Omental fat pad (tissue), 4 donors: Measurements from ENCODE around the gene AJUBA. TPM values are rescaled to one million over a fixed set of nuclear protein-coding genes. Genes with fewer than 3 reads are reported as not detected.
A peak's percentile ranks its signal among the peaks of the same experiment; 100 is the strongest.
"Not testable (repeated sequence)": the region's sequence is repeated elsewhere in the genome, so short reads cannot be mapped to it uniquely, and the experiment has no call there.

Experiments
- ATAC-seq: fragments of 150-250 bp; one replicate; pipeline ENCODE4 v1.9.1; 2016; ENCODE audit warnings: mild to moderate bottlenecking, moderate library complexity; ENCODE audit not compliant: low FRiP score
- DNase-seq: peaks from one replicate; pipeline ENCODE4 v3.0.0-alpha.2; 2019; ENCODE audit warnings: low spot score
- CTCF ChIP-seq, 3 donors: fragments of 450-650 bp; IDR thresholded peaks; one replicate each; pipeline ENCODE4 v1.5.1; 2016 to 2017; ENCODE audit warnings: antibody characterized with exemption in 3 of 3, mild to moderate bottlenecking in 3 of 3, moderate library complexity in 2 of 3
- total RNA-seq, 4 donors: library from RNA; depleted of rRNA; stranded (reverse); fragments of >200 nt; gene quantifications; one replicate each; pipeline ENCODE4 v1.1.0, GENCODE V29; 2016

The AJUBA gene
- total RNA-seq, 4 donors from 2014 or later = 4.0 to 13.4 (median 9.9) TPM

GRCh38 chr14:23015618-23016017 lies 33.3 kb upstream of the AJUBA start:
- ATAC-seq = no peak
- no peak for DNase-seq
- TF ChIP-seq CTCF (IDR thresholded peaks at IDR 0.05) = no peak

- not testable (repeated sequence) for DNase-seq, ATAC-seq
Observed at GRCh38 chr14:23013749-23014054, 31.4 kb upstream of the AJUBA start.

GRCh38 chr14:23013054-23013748 lies 30.9 kb upstream of the AJUBA start:
- TF ChIP-seq CTCF (IDR thresholded peaks at IDR 0.05) = no peak
- no peak for ATAC-seq
- no peak for DNase-seq

GRCh38 chr14:23009939-23010726 lies 27.8 kb upstream of the AJUBA start, which contains the start of gene C14orf93:
TSS of gene C14orf93 (minus strand) at chr14:23010143. CDS start at chr14:22999023, 11,120 bp downstream.
- DNase-seq (no peak), ATAC-seq (no peak)
- no peak for TF ChIP-seq CTCF (IDR thresholded peaks at IDR 0.05)

DNA sequence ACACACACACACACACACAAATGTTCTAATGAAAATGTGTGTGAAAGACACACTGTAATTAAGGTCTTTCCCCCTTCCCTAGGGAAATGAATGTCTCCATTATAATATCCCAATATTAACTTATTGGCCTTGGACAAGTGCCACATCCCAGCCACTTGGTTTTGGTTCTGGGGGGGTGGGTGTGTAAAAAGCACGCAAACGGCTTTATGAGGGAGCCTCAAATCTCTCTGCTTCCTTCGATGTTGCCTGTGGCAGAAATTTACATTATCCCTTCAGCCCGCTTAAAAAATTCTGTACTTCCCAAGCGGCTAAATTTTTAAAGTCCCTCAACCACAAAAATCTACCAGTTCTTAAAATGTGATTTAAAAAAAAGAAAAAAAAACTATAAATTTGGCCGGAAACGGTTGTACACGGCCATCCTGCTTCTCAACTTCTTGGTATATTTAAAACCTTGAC lies 27.2 kb upstream of the AJUBA start:
- TF ChIP-seq CTCF (IDR thresholded peaks at IDR 0.05) = no peak
- ATAC-seq (no peak), DNase-seq (no peak)

- DNase-seq (no peak), ATAC-seq (no peak)
- TF ChIP-seq CTCF (IDR thresholded peaks at IDR 0.05) = no peak
Observed at GRCh38 chr14:23008831-23009230, 26.5 kb upstream of the AJUBA start.

DNA sequence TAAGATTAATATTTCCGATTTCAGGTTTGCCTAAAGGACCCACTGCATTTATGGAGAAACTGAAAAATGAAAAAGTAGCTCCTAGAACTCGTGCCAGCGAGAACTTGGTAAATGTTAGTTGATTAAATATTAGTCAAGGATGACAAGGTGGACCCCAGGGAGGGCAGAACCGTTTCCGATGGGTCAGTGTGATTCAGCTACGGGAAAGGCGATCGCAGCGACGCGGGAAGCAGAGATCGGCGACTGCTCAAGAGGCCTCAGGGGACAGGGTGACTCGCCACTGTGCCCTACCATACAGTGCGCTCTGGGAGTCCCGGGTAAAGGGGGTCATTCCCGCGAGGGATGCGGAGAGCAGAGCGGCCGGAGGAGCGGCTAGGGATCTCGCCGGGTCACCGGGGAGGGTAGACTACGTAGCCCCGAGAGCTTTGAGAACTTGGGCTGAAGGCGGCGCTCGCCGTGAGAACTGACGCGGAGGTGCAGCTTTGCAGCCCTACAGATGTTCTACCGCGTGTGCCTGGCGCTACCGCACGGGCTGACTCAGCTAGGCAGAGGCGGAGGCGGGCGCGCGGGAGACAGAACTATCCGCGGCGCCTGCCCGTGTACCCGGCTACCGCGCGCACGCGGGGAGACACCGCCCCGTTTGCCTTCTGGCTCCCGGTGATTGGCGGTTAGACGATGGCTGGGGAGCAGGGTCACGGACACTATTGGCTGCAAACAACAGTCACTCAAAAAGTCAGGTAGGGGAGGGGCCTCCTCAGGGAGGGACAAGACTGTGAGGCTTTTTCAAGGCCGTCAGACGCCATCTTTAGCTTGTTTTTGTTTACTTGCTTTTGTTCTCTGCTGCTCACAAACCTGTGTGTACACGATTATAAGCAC lies 24.4 kb upstream of the AJUBA start:
- ATAC-seq (peak; percentile 99), DNase-seq (peak; percentile 75)
- TF ChIP-seq CTCF (IDR thresholded peaks at IDR 0.05) = no peak
